Spleen (tissue), 7 donors: Measurements from ENCODE around the gene FSTL4.

Experiments used
- CTCF ChIP-seq, 11 experiments: fragments of 200-600 bp in 7 of 11; fragments of 450-650 bp in 4 of 11; sonication (generic) in 4 of 11; IDR thresholded peaks in 8 of 11; conservative IDR thresholded peaks in 3 of 11; 1 replicate in 7 of 11; 2 replicates in 4 of 11; pipeline versions ENCODE4 v1.4.0 to v1.8.0; 2016 to 2021; ENCODE audit warnings: antibody characterized with exemption in 11 of 11, inconsistent platforms in 4 of 11, mild to moderate bottlenecking in 1 of 11
- POLR2AphosphoS5 ChIP-seq, 3 donors: sonication (generic); formaldehyde crosslinking; IDR thresholded peaks; one replicate each; pipeline ENCODE4 v1.5.1; 2017; ENCODE audit warnings: antibody characterized with exemption in 3 of 3
- donor health status: DM: no; HTN: no; CAD: no; lungs with moderate emphysema.
- donor health status: DM: no; HTN: no; CAD: no.
- donor health status: DM: no; HTN: no; CAD: no.

- no peak for TF ChIP-seq CTCF (IDR thresholded peaks at IDR 0.05 in 8 of 11, conservative IDR thresholded peaks at IDR 0.05 in 3 of 11)
- no peak for TF ChIP-seq POLR2AphosphoS5 (IDR thresholded peaks at IDR 0.05)
Observed at GRCh38 chr5:133426264-133426663, 186.1 kb downstream of the FSTL4 start.
